Measurements from ENCODE around the gene SNX25.
"Not testable (repeated sequence)": the region's sequence is repeated elsewhere in the genome, so short reads cannot be mapped to it uniquely, and the experiment has no call there.

Gene SNX25

GRCh38 chr4:185194924-185195888 is 14.2 kb upstream of the SNX25 start:
- H3K4me1 ChIP-seq (ENCODE audit: control insufficient read depth, insufficient read depth, low read length) = no peaks in the 10 kb centered on the region

DNA sequence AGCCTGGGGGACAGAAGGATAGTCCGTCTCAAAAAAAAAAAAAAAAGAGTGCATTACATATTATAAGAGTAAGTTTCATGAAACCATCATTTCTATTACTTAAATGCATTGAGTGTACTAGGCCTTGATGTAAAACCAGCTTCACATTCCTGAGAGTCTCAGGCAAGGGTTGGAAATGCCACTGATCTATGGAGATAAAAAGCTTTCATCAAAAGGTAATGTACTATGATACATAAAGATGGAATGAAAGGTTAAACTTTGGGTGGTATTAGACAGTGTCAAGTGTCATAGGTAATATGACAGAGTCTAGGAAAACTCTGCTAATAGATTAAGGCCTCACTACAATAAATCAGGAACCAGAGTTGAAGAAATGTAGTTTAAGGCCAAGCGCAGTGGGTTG is 13.0 kb upstream of the SNX25 start:
- no peaks in the 10 kb centered on the region for H3K36me3 ChIP-seq (ENCODE audit: control insufficient read depth, insufficient read depth, low read length)
- no peak overlapping the region for H3K9ac ChIP-seq (ENCODE audit: low read length)
- H3K27me3 ChIP-seq (ENCODE audit: control insufficient read depth, insufficient read depth, low read length) = no peaks in the 10 kb centered on the region
- H3K4me1 ChIP-seq (ENCODE audit: control insufficient read depth, insufficient read depth, low read length) = no peaks in the 10 kb centered on the region
- no peaks in the 10 kb centered on the region for H3K9me3 ChIP-seq (ENCODE audit: control insufficient read depth, low read length)
- no peak overlapping the region for H3K4me3 ChIP-seq (ENCODE audit: low read length)

More at GRCh38 chr4:185194924-185195888, 14.2 kb upstream of the SNX25 start:
- no peaks in the 10 kb centered on the region for H3K27me3 ChIP-seq (ENCODE audit: control insufficient read depth, insufficient read depth, low read length)
- no peaks in the 10 kb centered on the region for H3K9me3 ChIP-seq (ENCODE audit: control insufficient read depth, low read length)
- H3K9ac ChIP-seq (ENCODE audit: low read length) = no peak overlapping the region
- H3K4me3 ChIP-seq (ENCODE audit: low read length) = no peak overlapping the region
- no peaks in the 10 kb centered on the region for H3K36me3 ChIP-seq (ENCODE audit: control insufficient read depth, insufficient read depth, low read length)

DNA sequence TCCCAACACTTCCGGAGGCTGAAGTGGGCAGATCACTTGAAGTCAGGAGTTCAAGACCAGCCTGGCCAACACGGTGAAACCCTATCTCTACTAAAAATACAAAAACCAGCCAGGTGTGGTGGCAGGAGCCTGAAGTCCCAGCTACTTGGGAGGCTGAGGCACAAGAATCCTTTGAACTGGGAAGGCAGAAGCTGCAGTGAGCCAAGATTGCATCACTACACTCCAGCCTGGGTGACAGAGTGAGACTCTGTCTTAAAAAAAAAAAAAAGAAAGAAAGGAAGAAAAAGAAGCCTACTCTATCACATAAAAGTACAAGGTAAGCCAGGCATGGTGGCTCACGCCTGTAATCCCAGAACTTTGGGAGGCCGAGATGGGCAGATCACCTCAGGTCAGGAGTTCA is 11.2 kb upstream of the SNX25 start:
- H3K4me3 ChIP-seq (ENCODE audit: low read length); H3K27me3 ChIP-seq (ENCODE audit: control insufficient read depth, insufficient read depth, low read length); H3K36me3 ChIP-seq (ENCODE audit: control insufficient read depth, insufficient read depth, low read length); H3K9me3 ChIP-seq (ENCODE audit: control insufficient read depth, low read length); H3K9ac ChIP-seq (ENCODE audit: low read length); H3K4me1 ChIP-seq (ENCODE audit: control insufficient read depth, insufficient read depth, low read length): not testable (repeated sequence)

DNA sequence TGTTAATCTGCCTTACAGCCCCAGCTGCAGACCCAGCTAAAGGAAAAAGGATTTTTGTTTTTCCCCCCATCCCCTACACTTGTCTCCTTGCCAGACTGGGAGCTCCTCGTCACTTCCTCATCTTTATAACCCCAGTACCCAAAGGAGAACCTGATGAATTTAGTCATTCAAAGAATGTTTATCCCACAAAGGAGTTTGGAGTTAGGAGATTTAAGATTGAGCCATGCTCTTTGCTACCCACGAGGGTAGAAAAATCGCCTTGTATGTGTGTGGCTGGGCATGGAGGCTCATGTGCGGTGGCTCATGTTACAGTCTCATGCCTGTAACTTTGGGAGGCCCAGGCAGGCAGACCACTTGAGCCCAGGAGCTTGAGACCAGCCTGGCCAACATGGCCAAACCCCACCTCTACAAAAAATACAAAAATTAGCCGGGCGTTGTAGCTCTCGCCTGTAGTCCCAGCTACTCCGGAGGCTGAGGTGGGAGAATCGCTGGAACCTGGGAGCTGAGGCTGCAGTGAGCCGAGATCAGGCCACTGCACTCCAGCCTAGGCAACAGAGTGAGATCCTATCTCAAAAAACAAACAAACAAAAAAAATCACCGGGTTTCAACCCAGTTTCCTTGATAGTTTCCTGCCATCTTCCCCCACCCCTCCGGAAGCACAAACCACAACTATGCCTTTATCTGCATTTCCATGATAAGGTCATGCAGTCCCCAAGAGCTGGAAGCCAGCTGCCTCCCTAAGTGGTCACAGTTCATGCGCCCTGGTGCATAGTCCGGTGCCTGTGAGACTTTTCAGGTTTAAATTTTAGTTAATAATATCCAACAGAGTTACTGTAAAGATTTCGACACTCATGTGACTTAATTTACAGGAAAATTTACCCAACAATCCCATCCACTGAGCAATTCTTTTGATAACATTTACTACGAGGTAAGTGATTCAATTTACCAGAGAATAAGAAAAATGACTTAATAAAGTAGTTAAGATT is 7.1 kb upstream of the SNX25 start:
- no peaks in the 10 kb centered on the region for H3K9me3 ChIP-seq (ENCODE audit: control insufficient read depth, low read length)
- no peak overlapping the region for H3K4me3 ChIP-seq (ENCODE audit: low read length)
- peaks cover 8% of the 10 kb centered on the region for H3K4me1 ChIP-seq (ENCODE audit: control insufficient read depth, insufficient read depth, low read length)
- H3K27me3 ChIP-seq (ENCODE audit: control insufficient read depth, insufficient read depth, low read length) = no peaks in the 10 kb centered on the region
- H3K36me3 ChIP-seq (ENCODE audit: control insufficient read depth, insufficient read depth, low read length) = no peaks in the 10 kb centered on the region
- H3K9ac ChIP-seq (ENCODE audit: low read length) = no peak overlapping the region

- Histone ChIP-seq H3K4me3 (ENCODE audit: low read length) (peak overlapping the region; percentile 77), H3K9ac (ENCODE audit: low read length) (peak overlapping the region; percentile 77), H3K9me3 (ENCODE audit: control insufficient read depth, low read length) (no peaks in the 10 kb centered on the region), H3K36me3 (ENCODE audit: control insufficient read depth, insufficient read depth, low read length) (no peaks in the 10 kb centered on the region), H3K4me1 (ENCODE audit: control insufficient read depth, insufficient read depth, low read length) (peaks cover 8% of the 10 kb centered on the region), H3K27me3 (ENCODE audit: control insufficient read depth, insufficient read depth, low read length) (no peaks in the 10 kb centered on the region)
These were observed 6.4 kb upstream of the SNX25 start for GRCh38 chr4:185202984-185203485.

- no peaks in the 10 kb centered on the region for H3K27me3 ChIP-seq (ENCODE audit: control insufficient read depth, insufficient read depth, low read length)
- H3K9me3 ChIP-seq (ENCODE audit: control insufficient read depth, low read length) = no peaks in the 10 kb centered on the region
- H3K36me3 ChIP-seq (ENCODE audit: control insufficient read depth, insufficient read depth, low read length) = no peaks in the 10 kb centered on the region
- H3K9ac ChIP-seq (ENCODE audit: low read length) = peak within 1 kb of the TSS; percentile 77
- H3K4me1 ChIP-seq (ENCODE audit: control insufficient read depth, insufficient read depth, low read length) = peaks cover 9% of the 10 kb centered on the region
- peak within 1 kb of the TSS; percentile 77 for H3K4me3 ChIP-seq (ENCODE audit: low read length)
These were observed 5.7 kb upstream of the SNX25 start, which contains the start of gene CFAP97 for GRCh38 chr4:185203486-185204237. TSS of gene CFAP97 (minus strand) at chr4:185204000. CDS start at chr4:185191196, 12,804 bp downstream.

- peaks cover 14% of the 10 kb centered on the region for H3K4me1 ChIP-seq (ENCODE audit: control insufficient read depth, insufficient read depth, low read length)
- no peaks in the 10 kb centered on the region for H3K36me3 ChIP-seq (ENCODE audit: control insufficient read depth, insufficient read depth, low read length)
- H3K27me3 ChIP-seq (ENCODE audit: control insufficient read depth, insufficient read depth, low read length) = no peaks in the 10 kb centered on the region
- H3K9ac ChIP-seq (ENCODE audit: low read length) = peak overlapping the region; percentile 42
- H3K4me3 ChIP-seq (ENCODE audit: low read length) = peak overlapping the region; percentile 29
- H3K9me3 ChIP-seq (ENCODE audit: control insufficient read depth, low read length) = no peaks in the 10 kb centered on the region
These were observed 5.0 kb upstream of the SNX25 start for GRCh38 chr4:185204238-185204910.

DNA sequence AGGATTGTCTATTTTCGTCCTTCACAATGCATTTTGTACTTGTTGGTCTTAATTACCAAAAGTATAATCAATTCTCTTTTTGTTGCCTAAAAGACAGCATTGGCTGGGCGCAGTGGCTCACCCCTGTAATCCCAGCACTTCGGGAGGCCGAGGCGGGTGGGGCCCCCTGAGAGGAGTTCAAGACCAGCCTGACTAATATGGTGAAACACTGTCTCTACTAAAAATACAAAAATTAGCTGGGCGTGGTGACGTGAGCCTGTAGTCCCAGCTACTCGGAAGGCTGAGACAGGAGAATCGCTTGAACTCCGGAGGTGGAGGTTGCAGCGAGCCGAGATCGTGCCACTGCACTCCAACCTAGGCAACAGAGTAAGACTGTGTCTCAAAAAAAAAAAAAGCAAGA is 4.3 kb upstream of the SNX25 start:
- Histone ChIP-seq H3K4me3 (ENCODE audit: low read length) (peak overlapping the region; percentile 29), H3K4me1 (ENCODE audit: control insufficient read depth, insufficient read depth, low read length) (peaks cover 14% of the 10 kb centered on the region)
- not testable (repeated sequence) for H3K9me3 ChIP-seq (ENCODE audit: control insufficient read depth, low read length); H3K9ac ChIP-seq (ENCODE audit: low read length); H3K27me3 ChIP-seq (ENCODE audit: control insufficient read depth, insufficient read depth, low read length); H3K36me3 ChIP-seq (ENCODE audit: control insufficient read depth, insufficient read depth, low read length)

- Histone ChIP-seq H3K9ac (ENCODE audit: low read length) (no peak overlapping the region), H3K27me3 (ENCODE audit: control insufficient read depth, insufficient read depth, low read length) (peaks cover 4% of the 10 kb centered on the region), H3K36me3 (ENCODE audit: control insufficient read depth, insufficient read depth, low read length) (no peaks in the 10 kb centered on the region), H3K4me3 (ENCODE audit: low read length) (no peak overlapping the region), H3K4me1 (ENCODE audit: control insufficient read depth, insufficient read depth, low read length) (peaks cover 17% of the 10 kb centered on the region), H3K9me3 (ENCODE audit: control insufficient read depth, low read length) (no peaks in the 10 kb centered on the region)
These were observed 3.6 kb upstream of the SNX25 start for GRCh38 chr4:185205697-185206342.

- Histone ChIP-seq H3K4me3 (ENCODE audit: low read length) (no peak overlapping the region), H3K27me3 (ENCODE audit: control insufficient read depth, insufficient read depth, low read length) (peaks cover 6% of the 10 kb centered on the region), H3K36me3 (ENCODE audit: control insufficient read depth, insufficient read depth, low read length) (no peaks in the 10 kb centered on the region), H3K4me1 (ENCODE audit: control insufficient read depth, insufficient read depth, low read length) (peaks cover 20% of the 10 kb centered on the region), H3K9ac (ENCODE audit: low read length) (no peak overlapping the region), H3K9me3 (ENCODE audit: control insufficient read depth, low read length) (no peaks in the 10 kb centered on the region)
These were observed 1.9 kb upstream of the SNX25 start for GRCh38 chr4:185207466-185207865.

DNA sequence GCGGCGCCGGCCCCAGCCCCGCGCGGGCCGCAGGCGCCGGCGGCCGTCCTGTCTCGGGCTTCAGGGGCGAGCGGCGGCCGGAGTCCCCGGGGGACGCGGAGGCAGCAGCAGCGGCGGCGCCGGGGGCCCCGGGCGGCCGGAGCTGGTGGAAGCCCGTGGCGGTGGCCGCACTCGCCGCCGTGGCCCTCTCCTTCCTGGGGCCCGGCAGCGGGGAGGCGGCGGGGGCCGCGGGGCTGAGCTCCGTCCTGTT is 379 bp downstream of the SNX25 start:
- not testable (repeated sequence) for H3K9ac ChIP-seq (ENCODE audit: low read length)

More for the DNA sequence above, 379 bp downstream of the SNX25 start:
- not testable (repeated sequence) for H3K4me3 ChIP-seq (ENCODE audit: low read length); H3K27me3 ChIP-seq (ENCODE audit: control insufficient read depth, insufficient read depth, low read length); H3K36me3 ChIP-seq (ENCODE audit: control insufficient read depth, insufficient read depth, low read length); H3K9me3 ChIP-seq (ENCODE audit: control insufficient read depth, low read length)
- H3K4me1 ChIP-seq (ENCODE audit: control insufficient read depth, insufficient read depth, low read length) = peaks cover 13% of the 10 kb centered on the region

Measured in mucosa of stomach (tissue), 1 donor.